Breast epithelium (tissue), 3 donors: ENCODE data around the gene EMILIN2.

ENCODE experiments used
- POLR2A ChIP-seq: fragments of 450-650 bp; IDR thresholded peaks from one replicate; pipeline ENCODE4 v1.6.1; 2016; ENCODE audit warnings: antibody characterized with exemption, mild to moderate bottlenecking, moderate library complexity
- TF ChIP-seq, protein P1 (sequence below), 3 donors: fragments of 450-650 bp; IDR thresholded peaks; one replicate each; pipeline ENCODE4 v1.5.1; 2016 to 2017; ENCODE audit warnings: antibody characterized with exemption in 3 of 3, mild to moderate bottlenecking in 3 of 3, moderate library complexity in 3 of 3

DNA sequence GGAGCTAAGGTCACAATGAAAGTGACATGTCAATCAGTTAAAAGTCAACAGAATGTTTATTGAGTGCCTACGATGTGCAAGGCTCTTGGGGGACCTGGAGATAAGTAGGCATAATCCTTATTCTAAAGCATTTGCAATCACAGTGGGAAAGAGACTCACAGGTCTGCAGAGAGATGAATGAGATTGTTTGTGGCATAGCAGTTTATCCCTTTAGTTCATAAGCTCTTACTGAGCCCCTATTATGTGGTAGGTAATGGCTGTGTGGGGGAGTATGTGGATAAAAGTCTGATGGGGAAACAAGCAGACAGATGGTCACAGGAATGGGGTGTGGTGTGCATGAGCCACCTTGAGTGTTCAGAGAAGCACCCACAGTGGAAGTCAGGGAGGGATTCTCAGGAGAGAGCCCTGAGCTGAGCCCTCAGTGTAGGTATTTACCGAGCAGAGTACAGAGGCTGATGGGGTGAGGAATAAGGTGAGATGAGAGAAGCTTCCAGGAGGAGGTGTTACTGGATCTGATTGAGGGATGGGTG, 48.1 kb downstream of the EMILIN2 start:
- TF ChIP-seq, protein P1, sequence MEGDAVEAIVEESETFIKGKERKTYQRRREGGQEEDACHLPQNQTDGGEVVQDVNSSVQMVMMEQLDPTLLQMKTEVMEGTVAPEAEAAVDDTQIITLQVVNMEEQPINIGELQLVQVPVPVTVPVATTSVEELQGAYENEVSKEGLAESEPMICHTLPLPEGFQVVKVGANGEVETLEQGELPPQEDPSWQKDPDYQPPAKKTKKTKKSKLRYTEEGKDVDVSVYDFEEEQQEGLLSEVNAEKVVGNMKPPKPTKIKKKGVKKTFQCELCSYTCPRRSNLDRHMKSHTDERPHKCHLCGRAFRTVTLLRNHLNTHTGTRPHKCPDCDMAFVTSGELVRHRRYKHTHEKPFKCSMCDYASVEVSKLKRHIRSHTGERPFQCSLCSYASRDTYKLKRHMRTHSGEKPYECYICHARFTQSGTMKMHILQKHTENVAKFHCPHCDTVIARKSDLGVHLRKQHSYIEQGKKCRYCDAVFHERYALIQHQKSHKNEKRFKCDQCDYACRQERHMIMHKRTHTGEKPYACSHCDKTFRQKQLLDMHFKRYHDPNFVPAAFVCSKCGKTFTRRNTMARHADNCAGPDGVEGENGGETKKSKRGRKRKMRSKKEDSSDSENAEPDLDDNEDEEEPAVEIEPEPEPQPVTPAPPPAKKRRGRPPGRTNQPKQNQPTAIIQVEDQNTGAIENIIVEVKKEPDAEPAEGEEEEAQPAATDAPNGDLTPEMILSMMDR (IDR thresholded peaks at IDR 0.05): no peak
- TF ChIP-seq POLR2A: no peak
